Testis (tissue), 3 donors: ENCODE data around the gene MAST4. TPM values are rescaled to one million over a fixed set of nuclear protein-coding genes. Genes with fewer than 3 reads are reported as not detected.
"Not testable (repeated sequence)": the region's sequence is repeated elsewhere in the genome, so short reads cannot be mapped to it uniquely, and the experiment has no call there.

Experiments used
- DNase-seq: peaks from one replicate; pipeline ENCODE4 v3.0.0-alpha.2; 2019
- H3K27ac ChIP-seq, 2 donors: fragments of 200-600 bp; sonication (generic); one replicate each; pipeline ENCODE4 v1.5.1; 2019
- H3K27me3 ChIP-seq: fragments of 200-600 bp; sonication (generic); one replicate; pipeline ENCODE4 v1.5.1; 2019
- H3K36me3 ChIP-seq: fragments of 200-600 bp; sonication (generic); one replicate; pipeline ENCODE4 v1.5.1; 2017; ENCODE audit warnings: low read depth; ENCODE audit errors: missing control alignments
- H3K4me1 ChIP-seq: fragments of 200-600 bp; sonication (generic); one replicate; pipeline ENCODE4 v1.5.1; 2019
- H3K4me3 ChIP-seq, 2 donors: fragments of 200-600 bp; sonication (generic); one replicate each; pipeline ENCODE4 v1.5.1; 2017 to 2019
- H3K9me3 ChIP-seq: fragments of 200-600 bp; sonication (generic); one replicate; pipeline ENCODE4 v1.5.1; 2017
- POLR2A ChIP-seq: fragments of 450-650 bp; IDR thresholded peaks from one replicate; pipeline ENCODE4 v1.6.1; 2017; ENCODE audit warnings: antibody characterized with exemption, mild to moderate bottlenecking, moderate library complexity
- WGBS, 2 donors: methylation state at CpG; one replicate each; pipeline ENCODE4 v1.1.5; 2018; 5-methylcytosine and 5-hydroxymethylcytosine counted together
- intact Hi-C: fragments of 100-400 bp; cut with DNase I; formaldehyde crosslinking; loops from one replicate; pipeline ENCODE4 v1.15.1; 2023; ENCODE audit warnings: low total_unique reads
- polyA plus RNA-seq: library from polyadenylated mRNA; stranded (reverse); fragments of 350-450 nt; fragmentation: Illumina TruSeq; extraction: RNeasy Lipid Tissue Mini Kit (QIAGEN cat#74804); gene quantifications from one replicate; pipeline ENCODE4 v1.2.3, GENCODE V29; 2014; ENCODE audit warnings: low read depth, low replicate concordance; ENCODE audit not compliant: insufficient read depth
- total RNA-seq, 2 donors: library from RNA; depleted of rRNA; stranded (reverse); fragments of >200 nt; gene quantifications; one replicate each; pipeline ENCODE4 v1.2.3, GENCODE V29; 2016
- TF ChIP-seq, protein P1 (sequence below), 3 experiments: fragments of 450-650 bp in 2 of 3; fragments of 200-600 bp in 1 of 3; sonication (generic) in 1 of 3; IDR thresholded peaks; one replicate each; pipeline ENCODE4 v1.5.1; 2016 to 2019; ENCODE audit warnings: antibody characterized with exemption in 3 of 3, mild to moderate bottlenecking in 2 of 3, moderate library complexity in 1 of 3

The MAST4 gene
- total and polyA plus RNA-seq, 3 donors from 2014 or later: 27.2 to 56.4 (median 51.4) TPM

DNA sequence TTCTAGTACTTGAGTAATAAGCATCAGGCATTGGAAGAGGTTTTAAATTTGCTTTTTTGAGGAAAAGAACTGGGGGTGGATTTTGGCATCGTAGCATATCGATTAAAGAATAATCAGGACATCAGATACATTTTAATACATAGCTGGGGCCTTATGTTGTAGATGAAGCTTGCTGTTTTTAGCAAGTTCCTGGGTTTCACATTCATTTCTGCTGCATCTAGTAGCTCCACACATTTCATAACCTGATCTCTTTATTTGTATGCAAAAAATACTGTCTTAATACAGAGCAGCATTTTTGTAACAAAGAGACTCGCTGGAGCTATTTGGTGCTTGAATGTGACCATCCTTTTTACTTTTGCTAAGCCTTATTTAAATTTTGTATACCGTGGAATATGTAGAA is 571.9 kb downstream of the MAST4 start:
- Histone ChIP-seq H3K4me1 (peaks cover 8% of the 10 kb centered on the region), H3K27ac (no peak overlapping the region), H3K4me3 (no peak overlapping the region), H3K36me3 (no peaks in the 10 kb centered on the region), H3K27me3 (no peaks in the 10 kb centered on the region), H3K9me3 (no peaks in the 10 kb centered on the region)
- no peak for DNase-seq
- WGBS, 2 donors: 79 to 88% methylated on average over 4 of the region's 4 CpGs
- TF ChIP-seq, protein P1, sequence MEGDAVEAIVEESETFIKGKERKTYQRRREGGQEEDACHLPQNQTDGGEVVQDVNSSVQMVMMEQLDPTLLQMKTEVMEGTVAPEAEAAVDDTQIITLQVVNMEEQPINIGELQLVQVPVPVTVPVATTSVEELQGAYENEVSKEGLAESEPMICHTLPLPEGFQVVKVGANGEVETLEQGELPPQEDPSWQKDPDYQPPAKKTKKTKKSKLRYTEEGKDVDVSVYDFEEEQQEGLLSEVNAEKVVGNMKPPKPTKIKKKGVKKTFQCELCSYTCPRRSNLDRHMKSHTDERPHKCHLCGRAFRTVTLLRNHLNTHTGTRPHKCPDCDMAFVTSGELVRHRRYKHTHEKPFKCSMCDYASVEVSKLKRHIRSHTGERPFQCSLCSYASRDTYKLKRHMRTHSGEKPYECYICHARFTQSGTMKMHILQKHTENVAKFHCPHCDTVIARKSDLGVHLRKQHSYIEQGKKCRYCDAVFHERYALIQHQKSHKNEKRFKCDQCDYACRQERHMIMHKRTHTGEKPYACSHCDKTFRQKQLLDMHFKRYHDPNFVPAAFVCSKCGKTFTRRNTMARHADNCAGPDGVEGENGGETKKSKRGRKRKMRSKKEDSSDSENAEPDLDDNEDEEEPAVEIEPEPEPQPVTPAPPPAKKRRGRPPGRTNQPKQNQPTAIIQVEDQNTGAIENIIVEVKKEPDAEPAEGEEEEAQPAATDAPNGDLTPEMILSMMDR (IDR thresholded peaks at IDR 0.05): no peak
- TF ChIP-seq POLR2A: no peak
- intact Hi-C loops: no loop called here

DNA sequence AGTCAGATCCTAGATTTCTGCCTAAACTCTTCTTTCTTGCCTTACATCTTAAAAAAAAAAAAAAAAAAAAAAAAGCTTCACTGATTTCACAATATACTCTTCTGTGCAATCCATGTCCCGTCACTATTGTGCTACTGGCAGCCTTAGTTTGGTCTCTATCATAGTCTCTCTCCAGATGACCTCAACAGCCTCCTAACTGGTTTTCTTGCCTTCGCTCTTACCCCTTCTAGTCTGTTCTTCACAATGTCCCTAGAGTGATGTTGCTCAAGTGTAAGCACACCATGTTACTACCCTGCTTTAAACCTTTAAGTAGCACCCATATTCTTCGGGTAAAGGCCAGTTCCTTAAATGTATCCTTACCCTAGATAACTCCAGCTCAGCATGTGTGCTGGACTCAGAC is 574.6 kb downstream of the MAST4 start:
- no peaks in the 10 kb centered on the region for H3K27me3 ChIP-seq
- peaks cover 6% of the 10 kb centered on the region for H3K4me1 ChIP-seq
- TF ChIP-seq, protein P1 (IDR thresholded peaks at IDR 0.05): no peak
- no peak for TF ChIP-seq POLR2A
- no peak overlapping the region for H3K4me3 ChIP-seq
- 88% methylated on average over 3 of the region's 3 CpGs for WGBS, 2 donors
- H3K36me3 ChIP-seq: no peaks in the 10 kb centered on the region
- no peaks in the 10 kb centered on the region for H3K9me3 ChIP-seq
- intact Hi-C loops: no loop called here
- H3K27ac ChIP-seq: no peak overlapping the region
- no peak for DNase-seq

DNA sequence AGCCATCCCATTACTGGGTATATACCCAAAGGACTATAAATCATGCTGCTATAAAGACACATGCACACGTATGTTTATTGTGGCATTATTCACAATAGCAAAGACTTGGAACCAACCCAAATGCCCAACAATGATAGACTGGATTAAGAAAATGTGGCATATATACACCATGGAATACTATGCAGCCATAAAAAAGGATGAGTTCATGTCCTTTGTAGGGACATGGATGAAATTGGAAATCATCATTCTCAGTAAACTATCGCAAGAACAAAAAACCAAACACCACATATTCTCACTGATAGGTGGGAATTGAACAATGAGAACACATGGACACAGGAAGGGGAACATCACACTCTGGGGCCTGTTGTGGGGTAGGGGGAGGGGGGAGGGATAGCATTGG is 577.2 kb downstream of the MAST4 start:
- H3K9me3 ChIP-seq, H3K4me3 ChIP-seq, H3K4me1 ChIP-seq, intact Hi-C loops, H3K27me3 ChIP-seq, H3K27ac ChIP-seq, H3K36me3 ChIP-seq, DNase-seq: not testable (repeated sequence)
- no CpG with 5 or more reads among the region's 2 CpGs for WGBS, 2 donors

DNA sequence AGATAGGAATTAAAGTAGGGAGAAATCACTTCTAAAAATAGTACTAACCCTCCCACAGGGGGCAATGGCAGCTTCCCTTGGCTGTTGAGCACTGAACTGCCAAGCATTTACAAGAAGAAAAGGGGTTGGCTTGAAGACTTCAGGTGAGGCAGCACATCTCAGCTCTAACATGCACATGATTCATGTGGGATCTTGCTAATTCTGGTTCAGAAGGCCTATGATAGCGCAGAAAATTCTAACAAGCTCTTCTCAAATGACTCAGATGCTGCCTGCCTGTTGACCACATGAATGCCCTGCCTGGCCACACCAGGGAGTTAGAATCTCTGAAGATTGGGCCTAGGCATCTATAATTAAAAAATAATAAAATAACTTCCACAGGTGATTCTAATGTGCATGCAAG is 577.8 kb downstream of the MAST4 start:
- Histone ChIP-seq H3K27ac (no peak overlapping the region), H3K4me1 (no peaks in the 10 kb centered on the region), H3K27me3 (no peaks in the 10 kb centered on the region), H3K9me3 (no peaks in the 10 kb centered on the region), H3K4me3 (no peak overlapping the region), H3K36me3 (no peaks in the 10 kb centered on the region)
- no peak for DNase-seq
- intact Hi-C loops: no loop called here
- 96 to 100% methylated on average over 1 of the region's 1 CpG for WGBS, 2 donors
- no peak for TF ChIP-seq POLR2A
- TF ChIP-seq, protein P1 (IDR thresholded peaks at IDR 0.05): no peak

DNA sequence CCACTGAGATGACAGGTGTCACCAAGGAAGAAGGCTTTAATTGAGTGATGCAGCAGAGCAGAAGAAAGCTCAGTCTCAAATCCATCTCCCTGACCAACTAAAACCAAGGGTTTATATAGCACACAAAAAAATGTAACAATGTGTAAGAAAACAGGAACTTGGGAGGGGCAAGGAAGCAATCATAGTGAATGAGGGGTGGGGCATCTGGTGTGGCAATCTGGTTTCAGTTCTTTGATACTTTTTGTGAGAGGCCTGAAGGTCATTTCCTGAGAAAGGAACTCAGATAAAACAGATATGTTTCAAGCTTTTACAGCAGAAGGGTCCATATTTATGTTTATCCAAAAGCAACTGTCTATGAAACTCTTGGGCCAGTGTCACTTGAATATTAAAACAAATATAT is 580.7 kb downstream of the MAST4 start:
- H3K27ac ChIP-seq: no peak overlapping the region
- H3K27me3 ChIP-seq: no peaks in the 10 kb centered on the region
- TF ChIP-seq, protein P1 (IDR thresholded peaks at IDR 0.05): no peak
- no peak for TF ChIP-seq POLR2A
- no peak overlapping the region for H3K4me3 ChIP-seq
- no peaks in the 10 kb centered on the region for H3K9me3 ChIP-seq
- H3K4me1 ChIP-seq: peaks cover 5% of the 10 kb centered on the region
- intact Hi-C loops: no loop called here
- no peak for DNase-seq
- H3K36me3 ChIP-seq: no peaks in the 10 kb centered on the region
